K562 (cell line): Measurements from ENCODE around the gene CEP162.

Experiments
- ATF3 ChIP-seq, 2 experiments: fragments of 450-650 bp in 1 of 2; sonication (generic) in 1 of 2; formaldehyde crosslinking in 1 of 2; IDR thresholded peaks in 1 of 2; conservative IDR thresholded peaks in 1 of 2; 2 replicates each; pipeline versions ENCODE4 v1.6.1 to v1.8.1; 2016 to 2023; ENCODE audit warnings: mild to moderate bottlenecking in 2 of 2, moderate library complexity in 2 of 2, inconsistent platforms in 1 of 2, missing genetic modification reagents in 1 of 2
- ATF4 ChIP-seq: fragments of 450-650 bp; formaldehyde crosslinking; IDR thresholded peaks from 2 replicates; pipeline ENCODE4 v1.4.0; 2022; ENCODE audit warnings: mild to moderate bottlenecking, moderate library complexity
- CTCF ChIP-seq, 3 experiments: IDR thresholded peaks in 2 of 3; conservative IDR thresholded peaks in 1 of 3; 2 replicates each; pipeline ENCODE4 v1.5.1; 2011 to 2012; ENCODE audit warnings: low read length in 3 of 3, mild to moderate bottlenecking in 3 of 3, control low read depth in 2 of 3, improper control_type of control experiment in 1 of 3, inconsistent platforms in 1 of 3, low read depth in 1 of 3, mixed read lengths in 1 of 3, moderate library complexity in 1 of 3; ENCODE audit not compliant: insufficient read depth in 2 of 3
- ESRRA ChIP-seq: fragments of 450-650 bp; IDR thresholded peaks from 2 replicates; pipeline ENCODE4 v1.6.1; 2014; ENCODE audit warnings: low read depth, mild to moderate bottlenecking, moderate library complexity, borderline replicate concordance
- HOMEZ ChIP-seq: fragments of 250-450 bp; sonication (Bioruptor Pico); IDR thresholded peaks from 2 replicates; pipeline ENCODE4 v1.4.0; 2020; ENCODE audit warnings: mild to moderate bottlenecking, moderate library complexity
- POLR2A ChIP-seq: fragments of 450-650 bp; conservative IDR thresholded peaks from 2 replicates; pipeline ENCODE4 v1.6.1; 2016
- RNF219 ChIP-seq: fragments of 250-450 bp; sonication (Bioruptor Pico); IDR thresholded peaks from 2 replicates; pipeline ENCODE4 v1.5.0; 2022; ENCODE audit warnings: mild to moderate bottlenecking
- SIN3A ChIP-seq, 2 experiments: fragments of 150-350 bp in 1 of 2; IDR thresholded peaks; 2 replicates each; pipeline ENCODE4 v1.6.1; 2011 to 2016; ENCODE audit warnings: borderline replicate concordance in 2 of 2, low read depth in 2 of 2, low read length in 2 of 2, mild to moderate bottlenecking in 2 of 2, moderate library complexity in 2 of 2; ENCODE audit not compliant: control insufficient read depth in 1 of 2
- ZNF280B ChIP-seq: fragments of 250-450 bp; sonication (Bioruptor Pico); IDR thresholded peaks from 2 replicates; pipeline ENCODE4 v1.5.1; 2021; ENCODE audit warnings: mild to moderate bottlenecking

GRCh38 chr6:84136364-84137050, 90.9 kb downstream of the CEP162 start:
- TF ChIP-seq ATF4 (no peak), HOMEZ (CRISPR knock-in tag) (no peak), ZNF280B (no peak), ATF3 (IDR thresholded peaks at IDR 0.05) (no peak), ATF3 (CRISPR knock-in tag; conservative IDR thresholded peaks at IDR 0.05) (no peak), SIN3A (IDR thresholded peaks at IDR 0.05; ENCODE audit: borderline replicate concordance in 2 of 2, control insufficient read depth in 1 of 2, low read depth in 2 of 2, low read length in 2 of 2) (no peak), RNF219 (CRISPR knock-in tag) (no peak), POLR2A (no peak), ESRRA (no peak), CTCF (IDR thresholded peaks at IDR 0.05 in 2 of 3, conservative IDR thresholded peaks at IDR 0.05 in 1 of 3; ENCODE audit: insufficient read depth in 2 of 3, low read depth in 1 of 3, low read length in 3 of 3) (no peak)
